GM21423 (cell line): ENCODE data around the gene TOR3A.

Experiments used
- ATAC-seq: cut with Tn5 transposase; IDR thresholded peaks from one replicate; pipeline ENCODE4 v1.9.1; 2021; ENCODE audit warnings: mild to moderate bottlenecking, moderate library complexity; ENCODE audit not compliant: unreplicated experiment

TOR3A gene

DNA sequence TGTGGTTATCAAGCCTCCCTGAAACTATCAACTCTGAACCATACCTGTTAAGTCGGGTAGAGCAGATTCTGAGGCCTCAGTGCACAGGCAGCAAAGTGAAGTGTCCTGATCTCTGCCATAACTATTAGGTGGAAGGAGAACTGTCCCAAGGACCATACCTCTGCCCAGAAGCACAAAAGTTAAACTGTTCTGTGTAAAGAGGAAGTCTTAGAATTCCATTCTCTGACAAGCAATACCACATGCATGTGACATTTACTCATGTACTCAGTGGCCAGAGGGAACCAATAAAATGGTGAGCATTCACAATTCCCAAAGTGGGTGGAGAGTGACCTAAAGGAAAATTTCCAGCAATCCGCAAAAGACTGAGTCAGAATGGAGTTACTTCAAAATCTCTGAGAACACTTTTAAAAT lies 61.0 kb downstream of the TOR3A start:
- ATAC-seq: no peak

DNA sequence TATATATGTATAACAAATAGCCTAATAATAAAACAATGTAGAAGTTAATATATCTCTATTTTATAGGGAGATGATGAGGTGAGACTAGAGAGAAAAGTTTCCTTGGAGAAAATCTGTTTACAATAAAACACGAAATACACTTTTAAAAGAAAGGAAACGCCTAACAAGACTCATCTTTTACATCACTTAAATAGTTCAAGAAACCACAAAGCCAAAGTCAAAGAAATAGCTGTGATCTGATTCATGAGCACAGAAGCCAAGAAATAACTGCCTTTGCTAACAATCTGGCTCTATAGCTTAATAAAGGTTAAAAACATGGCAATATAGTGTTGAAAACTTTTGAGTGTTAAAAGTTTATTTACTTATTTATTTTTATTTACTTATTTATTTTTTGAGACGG lies 61.5 kb downstream of the TOR3A start:
- no peak for ATAC-seq

DNA sequence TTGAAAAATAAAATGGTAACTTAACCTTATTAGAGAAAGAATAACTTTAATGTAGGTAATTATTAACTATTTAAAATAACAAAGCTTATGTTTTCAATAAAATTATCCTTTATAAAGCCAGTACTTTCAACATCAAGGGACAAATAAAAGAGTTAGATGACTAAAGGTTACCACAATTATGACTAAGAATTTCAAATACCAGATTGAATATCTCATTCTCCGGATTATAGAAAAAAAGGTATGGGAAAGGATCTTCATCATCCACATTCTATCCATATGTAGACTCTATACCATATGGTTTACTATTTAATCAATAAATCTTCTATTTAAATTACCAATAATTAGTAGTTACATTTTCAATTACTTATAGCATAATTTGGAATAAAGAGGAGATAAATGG lies 62.8 kb downstream of the TOR3A start:
- ATAC-seq: no peak

DNA sequence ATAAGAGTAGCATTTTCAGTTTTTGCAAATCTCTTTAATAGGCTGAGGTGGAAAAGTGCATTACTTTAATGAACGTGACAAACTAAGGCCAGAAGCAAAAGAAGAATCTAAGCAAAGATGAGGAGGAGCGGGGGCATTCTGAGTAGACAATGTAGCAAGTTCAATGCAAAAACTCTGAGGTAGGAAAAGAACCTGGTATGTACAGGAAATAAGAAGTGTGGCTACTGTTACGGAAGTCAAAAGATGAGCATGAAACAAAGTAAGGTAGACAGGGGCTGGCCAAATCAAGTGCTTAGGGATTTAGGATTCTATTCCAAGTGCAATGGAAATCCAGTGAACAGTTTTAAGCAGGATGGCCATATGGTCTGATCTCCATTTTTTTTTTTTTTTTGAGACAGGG lies 63.7 kb downstream of the TOR3A start:
- ATAC-seq: no peak
